ENCODE measurements around the gene RFX4.

The RFX4 gene

GRCh38 chr12:106760184-106760531 is 177.4 kb downstream of the RFX4 start:
- Mint-ChIP-seq H3K36me3 (no peaks in the 10 kb centered on the region), H3K27me3 (peaks cover 9% of the 10 kb centered on the region), H3K4me3 (peak overlapping the region; percentile 75), H3K9me3 (no peaks in the 10 kb centered on the region), H3K4me1 (peaks cover 34% of the 10 kb centered on the region), H3K27ac (peak overlapping the region; percentile 93)
- ATAC-seq = peak; percentile 98

- Mint-ChIP-seq H3K4me3 (no peak overlapping the region), H3K27ac (no peak overlapping the region), H3K9me3 (no peaks in the 10 kb centered on the region), H3K27me3 (peaks cover 25% of the 10 kb centered on the region), H3K36me3 (no peaks in the 10 kb centered on the region), H3K4me1 (peaks cover 22% of the 10 kb centered on the region)
- ATAC-seq = no peak
Measured at GRCh38 chr12:106764220-106764619, 181.4 kb downstream of the RFX4 start.

- peaks cover 31% of the 10 kb centered on the region for H3K27me3 Mint-ChIP-seq
- no peak overlapping the region for H3K27ac Mint-ChIP-seq
- no peaks in the 10 kb centered on the region for H3K9me3 Mint-ChIP-seq
- no peak for ATAC-seq
- no peak overlapping the region for H3K4me3 Mint-ChIP-seq
- peaks cover 17% of the 10 kb centered on the region for H3K4me1 Mint-ChIP-seq
- no peaks in the 10 kb centered on the region for H3K36me3 Mint-ChIP-seq
Measured at GRCh38 chr12:106764738-106765137, 181.9 kb downstream of the RFX4 start.

GRCh38 chr12:106766393-106766826 is 183.6 kb downstream of the RFX4 start:
- no peak for ATAC-seq
- peaks cover 35% of the 10 kb centered on the region for H3K27me3 Mint-ChIP-seq
- no peak overlapping the region for H3K27ac Mint-ChIP-seq
- H3K36me3 Mint-ChIP-seq = no peaks in the 10 kb centered on the region
- H3K9me3 Mint-ChIP-seq = no peaks in the 10 kb centered on the region
- no peaks in the 10 kb centered on the region for H3K4me1 Mint-ChIP-seq
- no peak overlapping the region for H3K4me3 Mint-ChIP-seq

- H3K4me1 Mint-ChIP-seq = no peaks in the 10 kb centered on the region
Measured at GRCh38 chr12:106767206-106767605, 184.4 kb downstream of the RFX4 start.

GRCh38 chr12:106767954-106768822 is 185.4 kb downstream of the RFX4 start:
- Mint-ChIP-seq H3K4me1 (no peaks in the 10 kb centered on the region), H3K27me3 (peaks cover 35% of the 10 kb centered on the region), H3K27ac (no peak overlapping the region), H3K4me3 (no peak overlapping the region), H3K9me3 (no peaks in the 10 kb centered on the region), H3K36me3 (no peaks in the 10 kb centered on the region)
- no peak for ATAC-seq

More at GRCh38 chr12:106767206-106767605, 184.4 kb downstream of the RFX4 start:
- Mint-ChIP-seq H3K27ac (no peak overlapping the region), H3K9me3 (no peaks in the 10 kb centered on the region), H3K27me3 (peaks cover 35% of the 10 kb centered on the region), H3K36me3 (no peaks in the 10 kb centered on the region), H3K4me3 (no peak overlapping the region)
- no peak for ATAC-seq

GRCh38 chr12:106769078-106769477 is 186.3 kb downstream of the RFX4 start:
- no peaks in the 10 kb centered on the region for H3K36me3 Mint-ChIP-seq
- no peak for ATAC-seq
- H3K9me3 Mint-ChIP-seq = no peaks in the 10 kb centered on the region

GRCh38 chr12:106769546-106769945 is 186.7 kb downstream of the RFX4 start:
- H3K27ac Mint-ChIP-seq = no peak overlapping the region
- peaks cover 32% of the 10 kb centered on the region for H3K27me3 Mint-ChIP-seq
- H3K4me3 Mint-ChIP-seq = no peak overlapping the region
- no peaks in the 10 kb centered on the region for H3K9me3 Mint-ChIP-seq
- no peaks in the 10 kb centered on the region for H3K36me3 Mint-ChIP-seq
- ATAC-seq = no peak
- H3K4me1 Mint-ChIP-seq = peaks cover 6% of the 10 kb centered on the region

More at GRCh38 chr12:106769078-106769477, 186.3 kb downstream of the RFX4 start:
- no peak overlapping the region for H3K4me3 Mint-ChIP-seq
- peaks cover 35% of the 10 kb centered on the region for H3K27me3 Mint-ChIP-seq
- H3K27ac Mint-ChIP-seq = no peak overlapping the region
- peaks cover 6% of the 10 kb centered on the region for H3K4me1 Mint-ChIP-seq

- Mint-ChIP-seq H3K4me1 (peaks cover 24% of the 10 kb centered on the region), H3K36me3 (no peaks in the 10 kb centered on the region), H3K27me3 (peaks cover 19% of the 10 kb centered on the region), H3K9me3 (no peaks in the 10 kb centered on the region), H3K27ac (no peak overlapping the region), H3K4me3 (no peak overlapping the region)
- ATAC-seq = no peak
Measured at GRCh38 chr12:106771425-106771824, 188.6 kb downstream of the RFX4 start.

- no peaks in the 10 kb centered on the region for H3K9me3 Mint-ChIP-seq
- peaks cover 13% of the 10 kb centered on the region for H3K27me3 Mint-ChIP-seq
- peak overlapping the region; percentile 87 for H3K27ac Mint-ChIP-seq
- no peak for ATAC-seq
- H3K36me3 Mint-ChIP-seq = no peaks in the 10 kb centered on the region
- peaks cover 25% of the 10 kb centered on the region for H3K4me1 Mint-ChIP-seq
- H3K4me3 Mint-ChIP-seq = peak overlapping the region; percentile 92
Measured at GRCh38 chr12:106773286-106774004, 190.6 kb downstream of the RFX4 start.

GRCh38 chr12:106774005-106774807 is 191.4 kb downstream of the RFX4 start, which contains the start of gene RIC8B:
RIC8B (plus strand) TSS chr12:106774682; CDS start chr12:106774746, 64 bp downstream.
- H3K27ac Mint-ChIP-seq = peak within 1 kb of the TSS; percentile 87
- no peaks in the 10 kb centered on the region for H3K9me3 Mint-ChIP-seq
- peaks cover 25% of the 10 kb centered on the region for H3K4me1 Mint-ChIP-seq
- peaks cover 10% of the 10 kb centered on the region for H3K27me3 Mint-ChIP-seq
- ATAC-seq = peak; percentile 94
- no peaks in the 10 kb centered on the region for H3K36me3 Mint-ChIP-seq
- H3K4me3 Mint-ChIP-seq = peak within 1 kb of the TSS; percentile 92

GRCh38 chr12:106774808-106775524 is 192.2 kb downstream of the RFX4 start:
- H3K4me1 Mint-ChIP-seq = peaks cover 25% of the 10 kb centered on the region
- H3K36me3 Mint-ChIP-seq = no peaks in the 10 kb centered on the region
- H3K4me3 Mint-ChIP-seq = peak overlapping the region; percentile 92
- peaks cover 2% of the 10 kb centered on the region for H3K27me3 Mint-ChIP-seq
- H3K9me3 Mint-ChIP-seq = no peaks in the 10 kb centered on the region
- ATAC-seq = peak; percentile 3
- peak overlapping the region; percentile 87 for H3K27ac Mint-ChIP-seq

- Mint-ChIP-seq H3K36me3 (no peaks in the 10 kb centered on the region), H3K4me3 (no peak overlapping the region), H3K27me3 (no peaks in the 10 kb centered on the region), H3K4me1 (peaks cover 25% of the 10 kb centered on the region), H3K9me3 (no peaks in the 10 kb centered on the region), H3K27ac (no peak overlapping the region)
- no peak for ATAC-seq
Measured at GRCh38 chr12:106776897-106777296, 194.1 kb downstream of the RFX4 start.

- Mint-ChIP-seq H3K36me3 (peaks cover 20% of the 10 kb centered on the region), H3K9me3 (no peaks in the 10 kb centered on the region), H3K27me3 (no peaks in the 10 kb centered on the region), H3K27ac (no peak overlapping the region), H3K4me1 (peaks cover 24% of the 10 kb centered on the region), H3K4me3 (no peak overlapping the region)
- no peak for ATAC-seq
Measured at GRCh38 chr12:106780010-106780631, 197.3 kb downstream of the RFX4 start.
